Loucy (cell line): ENCODE results near the gene MALT1.

Experiments used
- H2AFZ ChIP-seq: fragments of 200-600 bp; sonication (generic); 2 replicates; pipeline ENCODE4 v1.6.0; 2016; ENCODE audit warnings: antibody characterized with exemption, mild to moderate bottlenecking, low read length, moderate library complexity
- H3F3A ChIP-seq: fragments of 200-600 bp; 2 replicates; pipeline ENCODE4 v1.6.0; 2016; ENCODE audit warnings: antibody characterized with exemption, low read depth, mild to moderate bottlenecking
- H3K27me3 ChIP-seq: fragments of 200-600 bp; sonication (generic); 2 replicates; pipeline ENCODE4 v1.6.1; 2014; ENCODE audit warnings: low read length, mild to moderate bottlenecking; ENCODE audit not compliant: insufficient read depth, poor library complexity, severe bottlenecking
- H3K36me3 ChIP-seq: fragments of 200-600 bp; sonication (generic); 2 replicates; pipeline ENCODE4 v1.6.1; 2016; ENCODE audit warnings: low read length; ENCODE audit not compliant: insufficient read depth
- H3K4me1 ChIP-seq: fragments of 200-600 bp; sonication (generic); 2 replicates; pipeline ENCODE4 v1.5.1; 2014; ENCODE audit warnings: low read length, mild to moderate bottlenecking; ENCODE audit not compliant: insufficient read depth, poor library complexity, severe bottlenecking
- H3K4me2 ChIP-seq: fragments of 200-600 bp; sonication (generic); 2 replicates; pipeline ENCODE4 v1.6.0; 2014; ENCODE audit warnings: antibody characterized with exemption, low read length, low read depth, mild to moderate bottlenecking; ENCODE audit not compliant: poor library complexity, severe bottlenecking
- H3K4me3 ChIP-seq: fragments of 200-600 bp; sonication (generic); 2 replicates; pipeline ENCODE4 v1.5.1; 2014; ENCODE audit warnings: low read length, mild to moderate bottlenecking, mixed read lengths; ENCODE audit not compliant: poor library complexity, severe bottlenecking
- H3K79me2 ChIP-seq: fragments of 200-600 bp; sonication (generic); 2 replicates; pipeline ENCODE4 v1.6.1; 2014; ENCODE audit warnings: low read length; ENCODE audit not compliant: insufficient read depth
- H3K9ac ChIP-seq: fragments of 200-600 bp; sonication (generic); 2 replicates; pipeline ENCODE4 v1.6.0; 2014; ENCODE audit warnings: mild to moderate bottlenecking, low read depth, low read length, moderate library complexity; ENCODE audit not compliant: poor library complexity, severe bottlenecking
- H3K9me2 ChIP-seq: fragments of 200-600 bp; sonication (generic); replicated peaks from 2 replicates; pipeline ENCODE4 v1.6.1; 2016; ENCODE audit warnings: low read depth, low read length, mixed read lengths
- H3K9me3 ChIP-seq: fragments of 200-600 bp; sonication (generic); 2 replicates; pipeline ENCODE4 v1.6.1; 2014; ENCODE audit warnings: mild to moderate bottlenecking, antibody characterized with exemption, low read length, low read depth; ENCODE audit not compliant: insufficient read depth
- H4K20me1 ChIP-seq: fragments of 200-600 bp; sonication (generic); 2 replicates; pipeline ENCODE4 v1.6.0; 2014; ENCODE audit warnings: antibody characterized with exemption, low read length, mild to moderate bottlenecking; ENCODE audit not compliant: insufficient read depth, poor library complexity, severe bottlenecking
- CTCF ChIP-seq: fragments of 200-600 bp; sonication (generic); conservative IDR thresholded peaks from 2 replicates; pipeline ENCODE4 v1.5.1; 2014; ENCODE audit warnings: mild to moderate bottlenecking, antibody characterized with exemption, low read length
- EZH2phosphoT487 ChIP-seq: fragments of 200-600 bp; IDR thresholded peaks from 2 replicates; pipeline ENCODE4 v1.6.1; 2018; ENCODE audit warnings: antibody characterized with exemption, mild to moderate bottlenecking, moderate library complexity, borderline replicate concordance

Gene MALT1

GRCh38 chr18:58793361-58793760, 122.1 kb downstream of the MALT1 start:
- TF ChIP-seq EZH2phosphoT487 (no peak), CTCF (no peak)
- no peaks in the 10 kb centered on the region for H3K79me2 ChIP-seq
- no peaks in the 10 kb centered on the region for H3K4me1 ChIP-seq
- no peak overlapping the region for H3K4me2 ChIP-seq
- H3K9ac ChIP-seq: no peak overlapping the region
- no peak overlapping the region for H3K4me3 ChIP-seq
- no peaks in the 10 kb centered on the region for H3K36me3 ChIP-seq
- H3K9me3 ChIP-seq: no peaks in the 10 kb centered on the region
- H3K27me3 ChIP-seq: no peaks in the 10 kb centered on the region
- H4K20me1 ChIP-seq: no peaks in the 10 kb centered on the region
- H2AFZ ChIP-seq: no peak overlapping the region
- no peaks in the 10 kb centered on the region for H3F3A ChIP-seq
- H3K9me2 ChIP-seq: no peaks in the 10 kb centered on the region

GRCh38 chr18:58796220-58796619, 125.0 kb downstream of the MALT1 start:
- Histone ChIP-seq H3K4me1 (no peaks in the 10 kb centered on the region), H3K9me2 (no peaks in the 10 kb centered on the region), H3K27me3 (no peaks in the 10 kb centered on the region), H3F3A (no peaks in the 10 kb centered on the region), H2AFZ (no peak overlapping the region), H4K20me1 (no peaks in the 10 kb centered on the region), H3K79me2 (no peaks in the 10 kb centered on the region), H3K9me3 (no peaks in the 10 kb centered on the region), H3K9ac (no peak overlapping the region), H3K4me2 (no peak overlapping the region), H3K4me3 (no peak overlapping the region), H3K36me3 (no peaks in the 10 kb centered on the region)
- TF ChIP-seq EZH2phosphoT487 (no peak), CTCF (no peak)

GRCh38 chr18:58800582-58800981, 129.3 kb downstream of the MALT1 start:
- H3F3A ChIP-seq: no peaks in the 10 kb centered on the region
- no peaks in the 10 kb centered on the region for H4K20me1 ChIP-seq
- H3K36me3 ChIP-seq: no peaks in the 10 kb centered on the region
- H3K9ac ChIP-seq: no peak overlapping the region
- no peak for TF ChIP-seq EZH2phosphoT487
- no peaks in the 10 kb centered on the region for H3K79me2 ChIP-seq
- H3K4me2 ChIP-seq: no peak overlapping the region
- no peaks in the 10 kb centered on the region for H3K4me1 ChIP-seq
- no peak overlapping the region for H2AFZ ChIP-seq
- H3K9me2 ChIP-seq: no peaks in the 10 kb centered on the region
- H3K27me3 ChIP-seq: no peaks in the 10 kb centered on the region
- H3K9me3 ChIP-seq: no peaks in the 10 kb centered on the region
- H3K4me3 ChIP-seq: no peak overlapping the region

GRCh38 chr18:58802959-58803358, 131.7 kb downstream of the MALT1 start:
- Histone ChIP-seq H3K79me2 (no peaks in the 10 kb centered on the region), H3K4me2 (no peak overlapping the region), H3K4me3 (no peak overlapping the region), H3K9ac (no peak overlapping the region), H3K27me3 (peaks cover 8% of the 10 kb centered on the region), H2AFZ (no peak overlapping the region), H3K9me2 (no peaks in the 10 kb centered on the region), H3F3A (no peaks in the 10 kb centered on the region), H3K9me3 (no peaks in the 10 kb centered on the region), H3K36me3 (no peaks in the 10 kb centered on the region), H4K20me1 (no peaks in the 10 kb centered on the region), H3K4me1 (no peaks in the 10 kb centered on the region)
- TF ChIP-seq EZH2phosphoT487 (no peak), CTCF (no peak)
